Body of pancreas (tissue), 4 donors: ENCODE results near the gene HAUS7. TPM values are rescaled to one million over a fixed set of nuclear protein-coding genes. Genes with fewer than 3 reads are reported as not detected.

ENCODE experiments used
- ATAC-seq: fragments of 150-250 bp; one replicate; pipeline ENCODE4 v1.9.1; 2016
- DNase-seq, 4 donors: peaks; one replicate each; pipeline ENCODE4 v3.0.0-alpha.2; 2019
- H3K27ac ChIP-seq, 4 donors: fragments of 200-600 bp; sonication (generic); 1 replicate in 3 of 4; 2 replicates in 1 of 4; pipeline versions ENCODE4 v1.5.1 to v1.6.1; 2016 to 2019; ENCODE audit warnings: mild to moderate bottlenecking in 1 of 4, mixed read lengths in 1 of 4, moderate library complexity in 1 of 4
- H3K27me3 ChIP-seq, 2 donors: fragments of 200-600 bp; sonication (generic); one replicate each; pipeline ENCODE4 v1.6.0; 2016; ENCODE audit warnings: mild to moderate bottlenecking in 1 of 2
- H3K36me3 ChIP-seq, 2 donors: fragments of 200-600 bp; sonication (generic); replicated peaks in 1 of 2; 2 replicates each; pipeline ENCODE4 v1.5.1; 2016; ENCODE audit warnings: low read depth in 2 of 2; ENCODE audit not compliant: insufficient read depth in 1 of 2
- H3K4me1 ChIP-seq: fragments of 200-600 bp; sonication (generic); one replicate; pipeline ENCODE4 v1.6.0; 2016
- H3K4me3 ChIP-seq, 2 donors: fragments of 200-600 bp; sonication (generic); 1 replicate in 1 of 2; 2 replicates in 1 of 2; pipeline ENCODE4 v1.5.1; 2016 to 2019
- H3K9me3 ChIP-seq, 3 donors: fragments of 200-600 bp; sonication (generic); 1 replicate in 2 of 3; 2 replicates in 1 of 3; pipeline ENCODE4 v1.5.1; 2016
- POLR2A ChIP-seq, 3 donors: fragments of 450-650 bp; IDR thresholded peaks; one replicate each; pipeline ENCODE4 v1.6.1; 2016; ENCODE audit warnings: antibody characterized with exemption in 3 of 3, mild to moderate bottlenecking in 2 of 3
- WGBS, 2 donors: methylation state at CpG; one replicate each; pipeline ENCODE4 v1.1.5; 2017; 5-methylcytosine and 5-hydroxymethylcytosine counted together
- intact Hi-C: fragments of 100-400 bp; cut with DNase I; formaldehyde crosslinking; loops from one replicate; pipeline ENCODE4 v1.15.1; 2023
- total RNA-seq, 2 donors: library from RNA; depleted of rRNA; stranded (reverse); fragments of >200 nt; gene quantifications; one replicate each; pipeline ENCODE4 v1.1.0, GENCODE V29; 2016
- TF ChIP-seq, protein P1 (sequence below), 7 experiments: fragments of 450-650 bp in 4 of 7; fragments of 200-600 bp in 3 of 7; sonication (generic) in 3 of 7; IDR thresholded peaks; one replicate each; pipeline ENCODE4 v1.5.1; 2016 to 2019; ENCODE audit warnings: antibody characterized with exemption in 7 of 7

Gene HAUS7
- total RNA-seq, 2 donors from 2014 or later = 3.1 to 38.2 TPM

DNA sequence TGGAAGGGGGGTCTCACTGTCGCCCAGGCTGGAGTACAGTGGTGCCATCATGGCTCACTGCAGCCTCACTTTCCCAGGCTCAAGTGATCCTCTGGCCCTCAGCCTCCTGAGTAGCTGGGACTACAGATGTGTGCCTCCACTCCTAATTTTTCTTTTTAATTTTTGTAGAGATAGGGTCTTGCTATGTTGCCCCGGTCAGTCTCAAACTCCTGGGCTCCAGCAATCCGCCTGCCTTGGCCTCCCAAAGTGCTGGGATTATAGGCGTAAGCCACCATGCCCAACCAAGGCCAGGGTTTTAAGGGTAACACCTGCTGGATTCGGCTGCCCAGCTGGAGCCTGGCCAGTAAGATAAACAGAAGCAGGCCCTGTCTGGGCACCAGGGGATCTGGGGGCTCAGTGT lies 27.9 kb downstream of the HAUS7 start:
- no peak for TF ChIP-seq POLR2A (IDR thresholded peaks at IDR 0.05)
- TF ChIP-seq, protein P1, sequence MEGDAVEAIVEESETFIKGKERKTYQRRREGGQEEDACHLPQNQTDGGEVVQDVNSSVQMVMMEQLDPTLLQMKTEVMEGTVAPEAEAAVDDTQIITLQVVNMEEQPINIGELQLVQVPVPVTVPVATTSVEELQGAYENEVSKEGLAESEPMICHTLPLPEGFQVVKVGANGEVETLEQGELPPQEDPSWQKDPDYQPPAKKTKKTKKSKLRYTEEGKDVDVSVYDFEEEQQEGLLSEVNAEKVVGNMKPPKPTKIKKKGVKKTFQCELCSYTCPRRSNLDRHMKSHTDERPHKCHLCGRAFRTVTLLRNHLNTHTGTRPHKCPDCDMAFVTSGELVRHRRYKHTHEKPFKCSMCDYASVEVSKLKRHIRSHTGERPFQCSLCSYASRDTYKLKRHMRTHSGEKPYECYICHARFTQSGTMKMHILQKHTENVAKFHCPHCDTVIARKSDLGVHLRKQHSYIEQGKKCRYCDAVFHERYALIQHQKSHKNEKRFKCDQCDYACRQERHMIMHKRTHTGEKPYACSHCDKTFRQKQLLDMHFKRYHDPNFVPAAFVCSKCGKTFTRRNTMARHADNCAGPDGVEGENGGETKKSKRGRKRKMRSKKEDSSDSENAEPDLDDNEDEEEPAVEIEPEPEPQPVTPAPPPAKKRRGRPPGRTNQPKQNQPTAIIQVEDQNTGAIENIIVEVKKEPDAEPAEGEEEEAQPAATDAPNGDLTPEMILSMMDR (IDR thresholded peaks at IDR 0.05) = no peak
- H3K4me1 ChIP-seq = no peaks in the 10 kb centered on the region
- no peak overlapping the region for H3K27ac ChIP-seq
- no peak for DNase-seq
- H3K9me3 ChIP-seq = no peaks in the 10 kb centered on the region
- 48% methylated on average over 5 of the region's 5 CpGs; no CpG with 5 or more reads in 1 of the 2 donors for WGBS, 2 donors
- no peak overlapping the region for H3K4me3 ChIP-seq
- H3K36me3 ChIP-seq = no peaks in the 10 kb centered on the region
- intact Hi-C loops = no loop called here
- ATAC-seq = no peak
- H3K27me3 ChIP-seq = no peaks in the 10 kb centered on the region

DNA sequence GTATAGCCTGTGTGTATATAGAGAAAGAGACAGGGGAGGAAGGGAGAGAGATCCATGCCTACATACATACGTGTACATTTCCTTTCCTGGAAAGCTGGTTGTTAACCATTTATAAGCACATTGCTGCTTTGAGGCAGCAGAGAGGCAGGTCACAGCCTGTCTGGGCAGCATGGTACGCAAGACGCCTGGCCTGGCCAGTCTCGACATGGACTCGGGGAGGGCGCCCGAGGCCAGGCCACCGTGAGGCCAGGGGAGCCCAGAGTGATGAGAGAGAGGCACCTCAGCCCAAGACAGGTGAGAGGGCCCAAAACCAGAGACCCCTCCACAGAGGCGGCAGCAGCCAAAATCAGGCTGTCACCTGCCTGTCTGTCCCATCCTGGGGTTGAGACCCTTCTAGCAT lies 28.4 kb downstream of the HAUS7 start:
- no peak overlapping the region for H3K4me3 ChIP-seq
- intact Hi-C loops = no loop called here
- H3K36me3 ChIP-seq = no peaks in the 10 kb centered on the region
- no peak overlapping the region for H3K27ac ChIP-seq
- no peaks in the 10 kb centered on the region for H3K27me3 ChIP-seq
- DNase-seq (no peak), ATAC-seq (no peak)
- no peaks in the 10 kb centered on the region for H3K4me1 ChIP-seq
- TF ChIP-seq, protein P1 (IDR thresholded peaks at IDR 0.05) = no peak
- no peak for TF ChIP-seq POLR2A (IDR thresholded peaks at IDR 0.05)
- no peaks in the 10 kb centered on the region for H3K9me3 ChIP-seq
- WGBS, 2 donors = 25 to 78% methylated on average over 1 to 5 of the region's 9 CpGs

DNA sequence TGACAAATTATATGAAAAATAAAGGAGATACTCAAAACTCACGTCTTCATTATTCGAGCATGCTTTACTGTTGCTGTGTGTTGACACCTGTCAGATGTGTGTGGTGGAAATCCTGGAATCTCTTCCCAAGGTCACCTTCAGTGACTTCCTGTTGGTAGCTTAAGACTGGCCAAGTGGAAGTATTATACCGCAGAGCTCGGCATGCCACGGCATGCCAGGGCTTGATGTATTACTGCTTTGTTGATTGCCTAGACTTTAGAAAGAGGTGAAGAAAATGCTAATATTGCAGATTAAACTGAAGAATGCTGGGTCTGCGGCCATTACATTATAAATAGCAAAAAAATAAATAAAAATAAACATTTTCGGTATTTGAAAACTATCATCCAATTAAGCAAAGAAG lies 29.1 kb downstream of the HAUS7 start:
- H3K4me3 ChIP-seq = no peak overlapping the region
- WGBS, 2 donors = 15 to 19% methylated on average over 7 of the region's 7 CpGs
- H3K27ac ChIP-seq = no peak overlapping the region
- no peaks in the 10 kb centered on the region for H3K27me3 ChIP-seq
- no peaks in the 10 kb centered on the region for H3K4me1 ChIP-seq
- H3K9me3 ChIP-seq = no peaks in the 10 kb centered on the region
- intact Hi-C loops = no loop called here
- no peaks in the 10 kb centered on the region for H3K36me3 ChIP-seq
- no peak for TF ChIP-seq POLR2A (IDR thresholded peaks at IDR 0.05)
- TF ChIP-seq, protein P1 (IDR thresholded peaks at IDR 0.05) = no peak
- ATAC-seq = no peak
- peak in 1 of 4 donors; percentile 4 for DNase-seq

DNA sequence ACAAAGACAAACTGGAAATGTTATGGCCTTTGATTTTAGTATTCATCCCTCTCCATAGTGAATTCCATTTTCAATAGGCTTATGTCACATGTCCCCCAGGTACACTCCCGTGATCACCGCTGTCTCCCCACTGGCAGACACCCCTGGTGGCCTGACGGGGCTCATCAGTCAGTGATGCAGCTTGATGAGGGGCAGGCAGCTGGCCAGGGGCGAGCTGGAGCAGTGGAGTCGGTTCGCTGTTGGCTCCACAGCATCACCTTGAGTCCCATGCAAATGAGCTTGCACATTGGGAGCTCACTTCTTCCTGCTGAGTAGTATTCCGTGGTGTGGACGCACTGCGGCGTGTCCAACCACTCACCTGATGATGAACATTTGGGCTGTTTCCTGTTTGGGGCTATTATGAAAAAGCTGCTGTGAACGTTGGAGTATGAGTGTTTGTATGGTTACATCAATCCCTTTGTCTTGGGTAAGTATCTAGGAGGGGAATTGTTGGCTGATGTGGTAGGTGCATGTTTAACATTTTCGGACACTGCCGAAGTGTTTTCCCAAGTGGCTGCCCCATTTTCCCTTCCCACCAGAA lies 29.7 kb downstream of the HAUS7 start:
- intact Hi-C loops = no loop called here
- Histone ChIP-seq H3K4me3 (no peak overlapping the region), H3K27me3 (no peaks in the 10 kb centered on the region), H3K9me3 (no peaks in the 10 kb centered on the region), H3K36me3 (no peaks in the 10 kb centered on the region), H3K27ac (no peak overlapping the region), H3K4me1 (no peaks in the 10 kb centered on the region)
- no peak for DNase-seq
- TF ChIP-seq, protein P1 (IDR thresholded peaks at IDR 0.05) = no peak
- TF ChIP-seq POLR2A (IDR thresholded peaks at IDR 0.05) = no peak
- ATAC-seq = no peak
- 43 to 69% methylated on average over 4 to 10 of the region's 13 CpGs for WGBS, 2 donors

DNA sequence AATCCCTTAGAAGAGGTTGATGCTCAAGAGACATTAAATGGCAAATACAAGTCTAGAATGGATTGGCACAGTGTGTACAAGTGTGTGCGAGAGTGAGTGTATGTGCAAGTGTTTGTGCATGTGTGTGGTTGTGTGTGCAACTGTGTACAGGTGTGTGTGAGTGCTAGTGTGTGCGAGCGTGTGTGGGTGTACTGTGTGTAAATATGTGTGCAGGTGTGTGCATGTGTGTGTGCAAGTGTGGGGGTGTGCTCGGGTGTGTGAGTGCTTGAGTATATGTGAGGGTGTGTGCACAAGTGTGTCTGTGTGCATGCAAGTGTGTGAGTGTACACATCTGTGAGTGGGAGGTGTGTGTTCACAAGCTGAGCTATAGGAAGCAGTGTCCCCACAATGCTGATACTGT lies 30.4 kb downstream of the HAUS7 start:
- DNase-seq (no peak), ATAC-seq (no peak)
- H3K4me1 ChIP-seq = no peaks in the 10 kb centered on the region
- H3K27ac ChIP-seq = no peak overlapping the region
- H3K4me3 ChIP-seq = no peak overlapping the region
- intact Hi-C loops = no loop called here
- no peaks in the 10 kb centered on the region for H3K36me3 ChIP-seq
- 63 to 70% methylated on average over 4 of the region's 4 CpGs for WGBS, 2 donors
- no peaks in the 10 kb centered on the region for H3K9me3 ChIP-seq
- TF ChIP-seq, protein P1 (IDR thresholded peaks at IDR 0.05) = no peak
- no peak for TF ChIP-seq POLR2A (IDR thresholded peaks at IDR 0.05)
- no peaks in the 10 kb centered on the region for H3K27me3 ChIP-seq
